IMR-90 (cell line): ENCODE data around the gene DHX34. TPM values are rescaled to one million over a fixed set of nuclear protein-coding genes. Genes with fewer than 3 reads are reported as not detected.

Experiments used
- ATAC-seq: fragments of 200-7000 bp; cut with Tn5 transposase; 2 replicates; pipeline ENCODE4 v1.9.1; 2020; ENCODE audit warnings: low read depth, mild to moderate bottlenecking, moderate library complexity
- BruUV-seq: library from RNA; stranded (reverse); fragments of 400-500 nt; replicated peaks from 2 replicates; lab custom pipeline; 2021; lab: Mats Ljungman, UMichigan
- CTCF ChIA-PET: fragments of 300-600 bp; formaldehyde crosslinking; extraction: SDS; loops from one replicate; lab custom pipeline; 2021; ENCODE audit warnings: antibody characterized with exemption; lab: Yijun Ruan, JAX
- POLR2A ChIA-PET: fragments of 300-600 bp; sonication (Branson Sonifier 250); formaldehyde crosslinking; loops from one replicate; lab custom pipeline; 2022; ENCODE audit warnings: antibody characterized with exemption; ENCODE audit not compliant: unreplicated experiment; lab: Charles Lee
- DNase-seq: peaks from one replicate; pipeline ENCODE4 v3.0.0; 2013
- H2AFZ ChIP-seq: replicated peaks from 2 replicates; pipeline ENCODE3; 2013; ENCODE audit warnings: low read length, mild to moderate bottlenecking; ENCODE audit not compliant: poor library complexity
- H2AK5ac ChIP-seq: 2 replicates; pipeline ENCODE4 v1.6.1; 2013; ENCODE audit warnings: low read depth, low read length, inconsistent platforms
- H2AK9ac ChIP-seq: replicated peaks from 2 replicates; pipeline ENCODE3; 2013; ENCODE audit warnings: mild to moderate bottlenecking, low read depth, low read length, moderate library complexity; ENCODE audit not compliant: poor library complexity
- H2BK120ac ChIP-seq: 2 replicates; pipeline ENCODE4 v1.6.1; 2013; ENCODE audit warnings: low read depth, low read length, inconsistent platforms
- H2BK15ac ChIP-seq: 3 replicates; pipeline ENCODE4 v1.6.1; 2013; ENCODE audit warnings: low read depth, low read length, inconsistent platforms
- H2BK20ac ChIP-seq: 2 replicates; pipeline ENCODE4 v1.6.1; 2013; ENCODE audit warnings: low read depth, mild to moderate bottlenecking, inconsistent platforms, low read length, moderate library complexity
- H2BK5ac ChIP-seq: 2 replicates; pipeline ENCODE4 v1.6.1; 2013; ENCODE audit warnings: mild to moderate bottlenecking, low read depth, low read length, inconsistent platforms; ENCODE audit not compliant: poor library complexity, severe bottlenecking
- H3K14ac ChIP-seq: replicated peaks from 2 replicates; pipeline ENCODE4 v1.6.1; 2013; ENCODE audit warnings: low read depth, low read length, inconsistent platforms
- H3K18ac ChIP-seq: 2 replicates; pipeline ENCODE4 v1.6.1; 2013; ENCODE audit warnings: low read depth, low read length, control low read depth
- H3K23ac ChIP-seq: 2 replicates; pipeline ENCODE4 v1.6.1; 2013; ENCODE audit warnings: low read depth, low read length, inconsistent platforms
- H3K27ac ChIP-seq: 2 replicates; pipeline ENCODE4 v1.5.1; 2013; ENCODE audit warnings: mild to moderate bottlenecking, control low read depth, low read length; ENCODE audit not compliant: insufficient read depth
- H3K27me3 ChIP-seq: 2 replicates; pipeline ENCODE4 v1.6.1; 2013; ENCODE audit warnings: low read length; ENCODE audit not compliant: control insufficient read depth, insufficient read depth
- H3K36me3 ChIP-seq: 2 replicates; pipeline ENCODE4 v1.6.1; 2013; ENCODE audit warnings: low read length, mixed read lengths; ENCODE audit not compliant: control insufficient read depth, insufficient read depth
- H3K4ac ChIP-seq: 2 replicates; pipeline ENCODE4 v1.6.1; 2013; ENCODE audit warnings: low read depth, low read length, inconsistent platforms
- H3K4me1 ChIP-seq: 2 replicates; pipeline ENCODE4 v1.6.1; 2013; ENCODE audit warnings: low read length, mixed read lengths; ENCODE audit not compliant: control insufficient read depth, insufficient read depth
- H3K4me2 ChIP-seq: 2 replicates; pipeline ENCODE4 v1.6.1; 2013; ENCODE audit warnings: low read depth, mild to moderate bottlenecking, control low read depth, low read length, moderate library complexity
- H3K4me3 ChIP-seq: 2 replicates; pipeline ENCODE4 v1.5.1; 2013; ENCODE audit warnings: low read depth, mild to moderate bottlenecking, control low read depth, low read length, moderate library complexity; ENCODE audit not compliant: insufficient read depth
- H3K56ac ChIP-seq: 2 replicates; pipeline ENCODE4 v1.6.1; 2013; ENCODE audit warnings: low read length, inconsistent platforms; ENCODE audit not compliant: insufficient read depth; ENCODE audit errors: extremely low read depth
- H3K79me1 ChIP-seq, 2 experiments: 2 replicates each; pipeline ENCODE4 v1.6.1; 2013; ENCODE audit warnings: low read length in 2 of 2, inconsistent platforms in 1 of 2, low read depth in 1 of 2
- H3K9ac ChIP-seq: 2 replicates; pipeline ENCODE4 v1.6.1; 2013; ENCODE audit warnings: low read depth, low read length, control low read depth
- H3K9me1 ChIP-seq: 2 replicates; pipeline ENCODE4 v1.6.1; 2013; ENCODE audit warnings: low read length, inconsistent platforms; ENCODE audit not compliant: insufficient read depth
- H3K9me3 ChIP-seq: 2 replicates; pipeline ENCODE4 v1.6.1; 2013; ENCODE audit warnings: low read length; ENCODE audit not compliant: control insufficient read depth, insufficient read depth
- H4K20me1 ChIP-seq: 2 replicates; pipeline ENCODE4 v1.6.1; 2013; ENCODE audit warnings: low read length, inconsistent platforms; ENCODE audit not compliant: insufficient read depth
- H4K5ac ChIP-seq: 2 replicates; pipeline ENCODE4 v1.6.1; 2013; ENCODE audit warnings: mild to moderate bottlenecking, low read depth, low read length, control low read depth
- H4K8ac ChIP-seq, 2 experiments: 2 replicates each; pipeline ENCODE4 v1.6.1; 2013; ENCODE audit warnings: low read depth in 2 of 2, low read length in 2 of 2, control low read depth in 1 of 2, inconsistent platforms in 1 of 2
- H4K91ac ChIP-seq: 2 replicates; pipeline ENCODE4 v1.6.1; 2013; ENCODE audit warnings: low read depth, low read length, inconsistent platforms; ENCODE audit not compliant: insufficient read depth
- BHLHE40 ChIP-seq: fragments of 150-350 bp; IDR thresholded peaks from 2 replicates; pipeline ENCODE4 v1.6.1; 2016; ENCODE audit warnings: mild to moderate bottlenecking, low read depth, low read length
- CEBPB ChIP-seq: IDR thresholded peaks from 2 replicates; pipeline ENCODE4 v1.6.1; 2012; ENCODE audit warnings: low read depth, low read length, improper control_type of control experiment
- CHD1 ChIP-seq: IDR thresholded peaks from 2 replicates; pipeline ENCODE4 v1.6.1; 2012; ENCODE audit warnings: low read depth, low read length, improper control_type of control experiment
- FOS ChIP-seq: fragments of 150-350 bp; IDR thresholded peaks from 2 replicates; pipeline ENCODE4 v1.6.1; 2016; ENCODE audit warnings: low read depth, low read length
- MAFK ChIP-seq: IDR thresholded peaks from 2 replicates; pipeline ENCODE4 v1.6.1; 2012; ENCODE audit warnings: low read depth, low read length, improper control_type of control experiment
- MAZ ChIP-seq: IDR thresholded peaks from 2 replicates; pipeline ENCODE4 v1.6.1; 2012; ENCODE audit warnings: low read depth, mild to moderate bottlenecking, low read length, improper control_type of control experiment, moderate library complexity, borderline replicate concordance
- MXI1 ChIP-seq: IDR thresholded peaks from 2 replicates; pipeline ENCODE4 v1.6.1; 2012; ENCODE audit warnings: low read depth, mild to moderate bottlenecking, low read length, moderate library complexity, borderline replicate concordance
- NFE2L2 ChIP-seq: fragments of 150-350 bp; IDR thresholded peaks from 2 replicates; pipeline ENCODE4 v1.6.1; 2016; ENCODE audit warnings: low read depth, mild to moderate bottlenecking, low read length
- POLR2A ChIP-seq: IDR thresholded peaks from 2 replicates; pipeline ENCODE4 v1.6.1; 2012; ENCODE audit warnings: mild to moderate bottlenecking, low read depth, low read length
- RAD21 ChIP-seq: IDR thresholded peaks from 2 replicates; pipeline ENCODE4 v1.6.1; 2012; ENCODE audit warnings: low read length, improper control_type of control experiment
- RCOR1 ChIP-seq: IDR thresholded peaks from 2 replicates; pipeline ENCODE4 v1.6.1; 2012; ENCODE audit warnings: mild to moderate bottlenecking, low read length, improper control_type of control experiment; ENCODE audit not compliant: insufficient replicate concordance
- RFX5 ChIP-seq: IDR thresholded peaks from 2 replicates; pipeline ENCODE4 v1.8.0; 2012; ENCODE audit warnings: low read depth, mild to moderate bottlenecking, low read length, moderate library complexity
- SMC3 ChIP-seq: fragments of 150-350 bp; IDR thresholded peaks from 2 replicates; pipeline ENCODE4 v1.6.1; 2016; ENCODE audit warnings: low read depth, mild to moderate bottlenecking, antibody characterized with exemption, low read length, moderate library complexity
- WGBS, 2 experiments: methylation state at CpG; one replicate each; pipeline versions ENCODE4 v1.1.5 to v1.1.7; 2013; ENCODE audit warnings: missing lambda C conversion rate in 2 of 2; ENCODE audit not compliant: insufficient read length in 1 of 2; ENCODE audit errors: extremely low coverage in 2 of 2; 5-methylcytosine and 5-hydroxymethylcytosine counted together
- dilution Hi-C: fragments of 300-500 bp; cut with HindIII; formaldehyde crosslinking; loops from one replicate; pipeline ENCODE4 v1.14.3; 2018; ENCODE audit warnings: low sequenced_read_pairs; ENCODE audit not compliant: unreplicated experiment
- in situ Hi-C: fragments of 300-500 bp; cut with MboI; formaldehyde crosslinking; loops from 3 replicates; pipeline ENCODE4 v1.14.3; 2019; ENCODE audit warnings: low sequenced_read_pairs, inconsistent platforms, mixed read lengths
- intact Hi-C: fragments of 100-400 bp; cut with micrococcal nuclease; formaldehyde crosslinking; loops from 2 replicates; pipeline ENCODE4 v1.10.0; 2022
- polyA plus RNA-seq, 3 experiments: library from polyadenylated mRNA; depleted of rRNA; stranded (reverse); fragments of >200 nt; gene quantifications; 2 replicates each; pipeline ENCODE4 v1.2.3, GENCODE V29; 2012; ENCODE audit warnings: low replicate concordance in 1 of 3
- total RNA-seq: library from RNA; depleted of rRNA; stranded (reverse); fragments of >200 nt; gene quantifications from 2 replicates; pipeline ENCODE4 v1.2.3, GENCODE V29; 2012
- TF ChIP-seq, protein P1 (sequence below): fragments of 150-350 bp; IDR thresholded peaks from 2 replicates; pipeline ENCODE4 v1.6.1; 2016; ENCODE audit warnings: low read depth, mild to moderate bottlenecking, low read length, moderate library complexity, borderline replicate concordance
- TF ChIP-seq, protein P2 (sequence below): conservative IDR thresholded peaks from 2 replicates; pipeline ENCODE4 v1.5.1; 2012; ENCODE audit warnings: mild to moderate bottlenecking, low read depth, low read length, improper control_type of control experiment
- TF ChIP-seq, protein P3 (sequence below): fragments of 150-350 bp; IDR thresholded peaks from 2 replicates; pipeline ENCODE4 v1.6.1; 2017; ENCODE audit warnings: mild to moderate bottlenecking, antibody characterized with exemption, low read length, low read depth

DHX34 gene
- total and polyA plus RNA-seq, 2 of the 4 experiments (the other 2 are of a cell fraction) = 4.5 to 13.7 TPM

DNA sequence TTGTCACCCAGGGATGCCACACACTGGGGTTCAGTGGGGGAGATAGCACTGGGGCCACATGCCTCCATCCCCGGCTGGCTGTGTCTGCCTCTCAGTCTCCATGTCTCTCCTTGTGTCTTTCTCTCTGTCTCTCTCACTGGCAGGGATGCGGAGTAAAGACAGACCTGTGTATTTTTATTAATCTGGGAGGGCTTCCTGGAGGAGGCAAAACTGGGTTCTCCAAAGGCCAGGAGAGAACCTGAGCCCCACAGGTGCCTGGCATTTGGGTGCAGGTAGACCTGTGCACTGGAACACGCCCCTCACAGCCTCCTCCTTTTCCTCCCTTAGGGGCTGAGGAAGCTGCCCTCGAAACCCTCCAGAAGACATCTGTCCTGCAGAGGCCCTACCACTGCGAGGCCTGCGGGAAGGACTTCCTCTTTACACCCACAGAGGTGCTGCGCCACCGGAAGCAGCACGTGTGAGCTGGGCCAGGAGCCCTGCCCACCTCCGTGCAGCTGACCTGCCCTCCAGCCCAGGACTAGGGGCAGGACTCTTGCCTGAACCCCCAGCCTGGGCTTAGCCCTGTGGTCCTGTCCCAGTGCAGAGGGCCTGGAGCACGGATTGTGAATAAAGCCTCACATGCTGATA lies 32.7 kb downstream of the DHX34 start:
- CTCF ChIA-PET = no interaction called here
- Histone ChIP-seq H3K9me1 (no peaks in the 10 kb centered on the region), H2AK5ac (no peak overlapping the region), H3K18ac (no peak overlapping the region), H2BK15ac (no peak overlapping the region), H3K4me1 (no peaks in the 10 kb centered on the region), H3K27ac (no peak overlapping the region), H2AK9ac (no peak overlapping the region), H2BK5ac (no peak overlapping the region), H3K9me3 (no peaks in the 10 kb centered on the region), H3K4ac (no peak overlapping the region), H3K79me1 (no peaks in the 10 kb centered on the region), H2BK120ac (no peak overlapping the region), H2BK20ac (no peak overlapping the region), H3K27me3 (no peaks in the 10 kb centered on the region), H3K23ac (no peak overlapping the region), H3K14ac (no peak overlapping the region), H4K5ac (no peak overlapping the region), H3K9ac (no peak overlapping the region), H3K4me2 (no peak overlapping the region), H3K4me3 (no peak overlapping the region), H4K91ac (no peak overlapping the region), H3K36me3 (peaks cover 47% of the 10 kb centered on the region), H3K56ac (no peak overlapping the region), H2AFZ (no peak overlapping the region), H4K20me1 (0 out of 2 replicates have a peak, but pooled peaks cover 7% of the 10 kb centered on the region), H4K8ac (no peak overlapping the region)
- no CpG with 5 or more reads among the region's 11 CpGs for WGBS, 2 experiments
- TF ChIP-seq NFE2L2 (no peak), CHD1 (no peak), SMC3 (no peak), RCOR1 (no peak), RAD21 (no peak), MAFK (no peak), CEBPB (no peak), MAZ (no peak), RFX5 (no peak), BHLHE40 (no peak), POLR2A (no peak), FOS (no peak), MXI1 (no peak)
- TF ChIP-seq, protein P1, sequence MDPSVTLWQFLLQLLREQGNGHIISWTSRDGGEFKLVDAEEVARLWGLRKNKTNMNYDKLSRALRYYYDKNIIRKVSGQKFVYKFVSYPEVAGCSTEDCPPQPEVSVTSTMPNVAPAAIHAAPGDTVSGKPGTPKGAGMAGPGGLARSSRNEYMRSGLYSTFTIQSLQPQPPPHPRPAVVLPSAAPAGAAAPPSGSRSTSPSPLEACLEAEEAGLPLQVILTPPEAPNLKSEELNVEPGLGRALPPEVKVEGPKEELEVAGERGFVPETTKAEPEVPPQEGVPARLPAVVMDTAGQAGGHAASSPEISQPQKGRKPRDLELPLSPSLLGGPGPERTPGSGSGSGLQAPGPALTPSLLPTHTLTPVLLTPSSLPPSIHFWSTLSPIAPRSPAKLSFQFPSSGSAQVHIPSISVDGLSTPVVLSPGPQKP = no peak
- TF ChIP-seq, protein P2, sequence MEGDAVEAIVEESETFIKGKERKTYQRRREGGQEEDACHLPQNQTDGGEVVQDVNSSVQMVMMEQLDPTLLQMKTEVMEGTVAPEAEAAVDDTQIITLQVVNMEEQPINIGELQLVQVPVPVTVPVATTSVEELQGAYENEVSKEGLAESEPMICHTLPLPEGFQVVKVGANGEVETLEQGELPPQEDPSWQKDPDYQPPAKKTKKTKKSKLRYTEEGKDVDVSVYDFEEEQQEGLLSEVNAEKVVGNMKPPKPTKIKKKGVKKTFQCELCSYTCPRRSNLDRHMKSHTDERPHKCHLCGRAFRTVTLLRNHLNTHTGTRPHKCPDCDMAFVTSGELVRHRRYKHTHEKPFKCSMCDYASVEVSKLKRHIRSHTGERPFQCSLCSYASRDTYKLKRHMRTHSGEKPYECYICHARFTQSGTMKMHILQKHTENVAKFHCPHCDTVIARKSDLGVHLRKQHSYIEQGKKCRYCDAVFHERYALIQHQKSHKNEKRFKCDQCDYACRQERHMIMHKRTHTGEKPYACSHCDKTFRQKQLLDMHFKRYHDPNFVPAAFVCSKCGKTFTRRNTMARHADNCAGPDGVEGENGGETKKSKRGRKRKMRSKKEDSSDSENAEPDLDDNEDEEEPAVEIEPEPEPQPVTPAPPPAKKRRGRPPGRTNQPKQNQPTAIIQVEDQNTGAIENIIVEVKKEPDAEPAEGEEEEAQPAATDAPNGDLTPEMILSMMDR = no peak
- TF ChIP-seq, protein P3, sequence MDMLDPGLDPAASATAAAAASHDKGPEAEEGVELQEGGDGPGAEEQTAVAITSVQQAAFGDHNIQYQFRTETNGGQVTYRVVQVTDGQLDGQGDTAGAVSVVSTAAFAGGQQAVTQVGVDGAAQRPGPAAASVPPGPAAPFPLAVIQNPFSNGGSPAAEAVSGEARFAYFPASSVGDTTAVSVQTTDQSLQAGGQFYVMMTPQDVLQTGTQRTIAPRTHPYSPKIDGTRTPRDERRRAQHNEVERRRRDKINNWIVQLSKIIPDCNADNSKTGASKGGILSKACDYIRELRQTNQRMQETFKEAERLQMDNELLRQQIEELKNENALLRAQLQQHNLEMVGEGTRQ = no peak
- in situ Hi-C loops (no loop called here), intact Hi-C loops (no loop called here), dilution Hi-C loops (no loop called here)
- no TSS peak for BruUV-seq
- ATAC-seq = no peak
- POLR2A ChIA-PET = no interaction called here
- DNase-seq = no peak
